HG03457 (cell line): ENCODE data around the gene SMPD3.

Experiments used
- ATAC-seq: cut with Tn5 transposase; IDR thresholded peaks from one replicate; pipeline ENCODE4 v1.9.1; 2021; ENCODE audit warnings: moderate number of reproducible peaks; ENCODE audit not compliant: unreplicated experiment

The SMPD3 gene

DNA sequence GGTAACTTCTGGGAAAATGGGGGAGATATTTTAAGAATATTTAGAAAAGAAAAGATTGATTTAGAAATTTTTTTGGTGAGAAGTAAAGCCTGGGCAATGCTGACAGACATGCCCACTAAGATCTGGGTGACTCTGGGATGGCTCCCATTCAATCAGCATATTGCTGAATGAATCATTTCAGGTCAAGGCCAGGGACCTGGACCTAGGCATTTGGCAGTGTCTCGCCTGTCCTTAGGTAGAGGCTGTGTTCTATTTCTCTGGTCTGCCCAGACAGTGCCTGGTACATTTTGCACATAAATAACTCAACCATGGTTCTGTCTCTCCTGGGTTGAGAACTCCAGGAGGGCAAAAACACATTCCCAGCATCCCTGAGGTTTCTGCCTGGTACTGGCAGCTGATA, 39.9 kb downstream of the SMPD3 start:
- ATAC-seq: no peak

GRCh38 chr16:68406458-68407152, 41.7 kb downstream of the SMPD3 start:
- ATAC-seq: no peak

DNA sequence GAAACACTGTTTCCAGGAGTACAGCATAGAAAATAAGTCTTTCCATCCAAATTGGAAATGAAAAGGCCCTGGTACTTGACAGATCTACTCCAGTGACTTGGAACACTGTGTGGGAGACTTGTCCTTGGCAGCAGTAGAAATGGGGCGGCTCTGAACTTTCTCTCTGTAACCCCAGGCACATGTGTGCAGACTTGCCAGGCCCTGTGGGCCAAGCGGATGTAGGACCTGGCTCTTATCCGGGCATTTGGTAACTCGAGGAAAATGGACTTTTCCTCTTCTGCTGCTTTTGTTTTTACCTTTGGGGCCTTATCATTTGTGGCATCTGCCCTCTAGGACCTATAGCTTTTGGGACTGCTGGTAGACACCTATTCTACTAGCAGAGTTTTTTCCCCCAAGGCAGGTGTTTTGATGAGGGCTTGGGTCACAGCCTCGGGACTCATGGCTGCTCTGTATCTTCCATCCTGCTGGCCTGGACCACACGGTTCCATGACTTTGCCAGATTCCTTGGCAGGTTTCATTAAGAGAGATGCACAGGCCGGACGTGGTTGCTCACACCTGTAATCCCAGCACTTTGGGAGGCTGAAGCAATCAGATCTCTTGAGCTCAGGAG, 43.5 kb downstream of the SMPD3 start:
- no peak for ATAC-seq

DNA sequence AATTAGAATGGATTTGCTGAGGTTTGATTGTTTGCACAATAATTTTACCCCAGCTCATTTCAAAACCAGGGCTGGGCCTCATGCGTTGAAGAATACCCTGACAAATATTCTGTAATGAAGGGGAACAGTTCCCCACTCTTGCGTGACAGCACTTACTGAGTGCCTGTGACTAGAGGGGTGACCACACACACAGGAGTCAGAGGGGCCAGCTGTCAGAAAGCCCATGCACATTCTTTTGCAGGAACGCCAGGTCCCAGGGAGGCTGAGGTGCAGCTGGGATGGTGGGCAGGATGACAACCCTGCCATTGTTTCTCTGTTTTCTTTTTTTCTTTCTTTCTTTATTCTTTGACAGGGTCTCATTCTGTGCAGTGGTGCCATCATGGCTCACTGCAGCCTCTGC, 44.6 kb downstream of the SMPD3 start:
- no peak for ATAC-seq

GRCh38 chr16:68403177-68403576, 45.1 kb downstream of the SMPD3 start:
- no peak for ATAC-seq

DNA sequence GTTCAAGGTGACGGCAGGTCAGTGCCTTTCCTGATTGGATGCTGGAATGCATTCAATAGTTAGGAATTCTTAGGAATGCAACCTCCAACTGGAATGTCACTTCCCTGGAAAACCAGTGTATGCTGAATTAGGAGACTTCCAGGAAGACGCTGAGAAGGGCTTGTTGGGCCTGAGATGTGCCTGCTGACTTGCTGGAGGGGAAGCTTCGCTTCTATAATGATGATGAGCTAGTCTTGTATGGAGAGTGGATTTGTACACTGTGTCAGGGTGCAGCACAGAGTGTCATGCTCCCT, 45.6 kb downstream of the SMPD3 start:
- ATAC-seq: no peak

GRCh38 chr16:68401871-68402747, 46.2 kb downstream of the SMPD3 start:
- no peak for ATAC-seq

DNA sequence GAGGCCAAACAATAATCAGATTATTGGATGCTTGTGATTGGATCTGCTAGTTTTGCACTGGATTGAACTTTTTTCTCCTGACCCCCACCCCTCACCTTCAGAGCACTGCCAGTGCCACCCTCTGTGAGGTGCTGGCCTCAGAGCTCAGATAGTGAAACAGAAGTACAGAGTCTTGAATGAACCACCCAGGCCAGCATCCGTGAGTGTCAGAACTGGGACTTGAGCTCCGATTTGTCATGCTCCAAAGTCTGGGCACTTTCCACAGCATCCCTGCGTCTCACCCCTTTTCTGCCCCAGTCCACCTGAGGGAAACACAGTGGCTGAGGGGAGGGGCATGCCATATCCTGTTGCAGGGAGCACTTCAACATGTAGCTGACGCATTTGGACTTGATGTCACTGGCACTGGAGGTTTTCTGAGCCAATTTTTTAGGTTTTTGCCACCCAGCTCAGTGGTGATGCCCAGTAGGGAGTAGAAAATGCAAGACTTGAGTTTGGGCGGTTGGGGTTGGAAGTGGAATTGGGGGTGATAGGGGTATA, 47.3 kb downstream of the SMPD3 start:
- ATAC-seq: no peak

DNA sequence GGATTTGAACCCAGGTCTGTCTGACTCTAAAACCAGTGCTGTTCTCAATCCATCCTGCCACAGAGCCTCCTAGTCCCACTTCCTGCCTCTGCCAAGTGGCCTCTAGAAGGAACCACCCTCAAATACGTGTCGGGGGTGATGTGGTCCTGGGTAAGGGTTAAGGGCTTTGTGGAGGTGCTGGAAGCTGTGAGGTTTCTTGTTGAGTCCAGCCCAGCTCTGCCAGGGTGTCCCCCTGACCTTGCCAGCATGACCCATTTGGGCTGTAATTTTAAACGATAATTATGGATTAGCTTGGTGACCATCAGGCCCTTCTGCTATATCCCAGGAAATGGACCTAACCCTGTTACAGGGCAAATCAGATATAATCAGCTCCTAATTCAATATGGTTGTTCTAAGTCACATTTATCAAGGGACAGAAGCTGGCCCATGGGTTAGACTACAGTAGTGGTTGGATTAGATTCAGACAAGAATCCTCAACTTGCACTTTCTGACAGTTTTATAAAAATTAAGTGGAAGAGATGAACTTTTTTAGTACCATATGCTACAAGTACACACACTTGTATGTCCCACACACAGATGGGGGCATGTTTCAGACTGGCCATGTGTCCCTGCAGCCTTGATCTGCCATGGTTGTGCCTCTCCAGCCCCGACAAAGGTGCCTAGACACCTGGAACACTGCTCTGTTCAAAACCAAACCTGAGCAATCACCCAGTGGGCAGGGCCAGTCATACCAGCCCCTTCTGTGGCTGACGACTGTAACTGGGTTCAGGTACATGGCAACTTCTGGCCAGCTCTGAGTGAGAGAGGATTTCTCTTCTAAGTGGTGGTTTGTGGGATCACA, 48.0 kb downstream of the SMPD3 start:
- no peak for ATAC-seq

DNA sequence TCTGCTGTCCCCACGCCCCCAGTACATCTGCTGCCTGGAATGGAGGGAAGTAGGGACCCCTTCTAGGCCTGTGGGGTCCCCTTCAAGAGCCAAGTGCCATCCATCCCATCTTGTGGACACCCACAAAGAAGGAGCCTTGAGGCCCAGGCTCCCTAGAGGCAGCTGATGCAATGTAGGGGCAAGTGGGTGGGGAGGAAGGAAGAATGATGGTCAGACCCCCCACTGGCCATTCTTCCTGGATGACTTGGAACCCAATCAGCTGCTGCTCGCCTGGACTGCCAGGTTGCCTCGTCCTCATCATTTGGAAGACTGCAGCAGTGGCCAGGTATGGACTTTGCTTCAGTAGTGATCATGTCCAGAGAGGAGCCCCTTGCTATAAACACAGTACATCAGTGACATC, 48.9 kb downstream of the SMPD3 start:
- ATAC-seq: no peak

DNA sequence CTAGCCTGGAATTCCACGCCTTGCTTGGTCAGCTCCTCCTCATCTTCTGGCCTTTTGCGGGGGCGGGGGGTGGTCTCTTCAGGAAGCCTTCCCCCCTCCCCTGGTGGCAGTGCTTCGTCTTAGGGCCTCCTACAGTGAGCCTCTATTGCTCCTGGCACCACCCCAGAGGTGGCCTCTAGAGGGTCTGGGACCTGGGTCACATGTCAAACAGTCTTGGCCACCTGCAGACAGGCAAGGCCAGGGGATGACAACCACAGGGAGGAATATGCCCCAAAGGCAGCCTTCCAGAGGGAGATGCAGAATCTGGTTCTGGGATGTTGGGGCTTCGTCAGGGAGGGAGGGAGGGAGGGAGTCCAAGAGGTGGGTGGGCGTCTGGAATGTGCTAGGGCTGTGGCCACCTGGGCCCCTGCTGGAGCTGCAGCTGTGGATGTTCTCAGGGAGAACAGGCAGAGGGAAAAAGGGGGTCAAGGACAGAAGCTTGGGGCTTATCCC, 50.6 kb downstream of the SMPD3 start:
- no peak for ATAC-seq

DNA sequence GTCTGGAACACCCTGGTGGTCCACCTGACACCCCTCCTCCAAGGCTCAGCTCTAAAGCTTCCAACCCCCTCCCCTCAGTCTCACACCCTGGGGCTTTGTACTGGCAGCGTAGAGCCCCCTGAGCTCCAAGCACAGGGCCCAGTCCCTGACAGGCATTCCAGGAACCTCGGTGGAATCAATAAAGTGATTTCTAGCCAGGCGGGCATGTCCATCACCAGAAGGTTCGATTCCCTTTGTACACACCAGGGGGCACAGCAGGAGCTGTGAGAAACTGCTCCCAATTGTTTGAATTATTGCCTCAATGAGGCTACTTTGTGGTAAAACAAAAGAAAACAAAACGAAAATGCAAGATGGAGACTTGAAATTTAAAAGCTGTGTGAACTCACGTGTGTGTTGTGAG, 51.8 kb downstream of the SMPD3 start:
- no peak for ATAC-seq

- ATAC-seq: no peak
Observed at GRCh38 chr16:68395815-68396214, 52.5 kb downstream of the SMPD3 start.

DNA sequence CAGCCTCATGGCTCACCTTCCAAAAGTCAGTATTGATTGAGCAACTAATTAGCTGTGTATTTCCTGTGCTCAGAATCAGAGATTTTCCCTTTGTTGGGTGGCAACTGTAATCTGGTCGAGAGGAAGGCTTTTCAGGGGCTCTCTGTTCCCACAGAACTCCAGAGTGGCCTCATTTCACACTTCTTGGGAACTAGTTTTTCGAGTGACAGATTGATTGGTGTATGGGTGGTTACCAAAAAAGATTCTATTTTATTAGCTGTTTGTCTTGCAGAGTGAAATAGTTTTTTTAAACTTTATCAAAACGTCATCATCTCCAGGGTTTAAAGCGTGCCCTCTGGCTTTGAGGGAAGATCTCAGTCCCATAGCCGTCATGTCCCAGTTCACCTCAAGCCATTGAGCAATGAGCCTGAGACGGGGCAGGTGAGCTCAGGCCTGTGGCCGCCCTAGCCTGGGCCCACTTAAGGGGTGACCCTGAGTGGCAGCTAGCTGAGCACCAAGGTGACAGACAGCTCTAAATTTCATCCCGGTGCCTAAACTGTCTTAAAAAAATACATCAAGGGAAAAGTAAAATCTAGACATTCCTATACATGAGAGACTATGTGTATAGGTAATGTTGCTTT, 53.0 kb downstream of the SMPD3 start:
- ATAC-seq: no peak

GRCh38 chr16:68393333-68393732, 55.0 kb downstream of the SMPD3 start:
- ATAC-seq: no peak

- no peak for ATAC-seq
Observed at GRCh38 chr16:68389750-68390371, 58.4 kb downstream of the SMPD3 start.

- ATAC-seq: no peak
Observed at GRCh38 chr16:68389006-68389405, 59.3 kb downstream of the SMPD3 start.

DNA sequence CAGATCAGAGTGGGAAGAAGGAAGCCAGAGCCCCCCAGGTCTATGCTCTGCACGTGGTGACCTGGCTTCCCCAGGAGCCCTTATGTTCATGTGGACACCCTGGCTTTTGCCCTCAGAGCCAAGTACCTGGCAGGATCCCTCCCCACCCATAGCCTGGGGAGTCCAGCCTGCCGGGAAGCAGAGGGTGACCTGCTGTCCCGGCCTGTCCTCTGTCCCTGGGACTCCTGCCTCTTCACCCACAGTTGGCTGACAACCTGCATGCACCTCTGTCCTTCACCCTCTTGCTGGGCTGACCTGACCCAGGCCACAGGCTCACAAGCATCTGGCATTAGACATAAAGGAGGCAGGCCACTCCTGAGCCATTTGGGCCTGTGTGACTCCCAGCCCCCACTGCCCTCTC, 60.2 kb downstream of the SMPD3 start:
- no peak for ATAC-seq

DNA sequence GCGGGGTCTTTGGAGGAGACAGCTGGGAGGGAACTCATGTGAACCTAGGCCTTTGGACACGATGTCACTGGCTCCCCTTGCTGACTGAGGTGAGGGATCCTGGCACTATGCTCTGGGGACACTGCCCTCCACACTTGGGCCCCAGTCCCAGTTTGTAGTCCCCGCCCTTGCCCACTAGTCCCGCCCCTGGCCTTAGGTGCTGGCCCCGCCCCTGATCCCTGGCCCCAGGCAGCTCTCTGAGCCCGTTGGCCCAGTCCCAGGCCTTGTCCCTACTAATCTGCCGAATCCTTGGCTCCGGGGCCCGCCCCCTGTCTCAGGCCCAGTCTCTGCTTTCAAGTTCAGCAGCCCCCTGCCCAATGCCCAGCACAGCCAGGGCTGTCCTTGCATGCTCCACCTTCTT, 61.0 kb downstream of the SMPD3 start:
- ATAC-seq: no peak

DNA sequence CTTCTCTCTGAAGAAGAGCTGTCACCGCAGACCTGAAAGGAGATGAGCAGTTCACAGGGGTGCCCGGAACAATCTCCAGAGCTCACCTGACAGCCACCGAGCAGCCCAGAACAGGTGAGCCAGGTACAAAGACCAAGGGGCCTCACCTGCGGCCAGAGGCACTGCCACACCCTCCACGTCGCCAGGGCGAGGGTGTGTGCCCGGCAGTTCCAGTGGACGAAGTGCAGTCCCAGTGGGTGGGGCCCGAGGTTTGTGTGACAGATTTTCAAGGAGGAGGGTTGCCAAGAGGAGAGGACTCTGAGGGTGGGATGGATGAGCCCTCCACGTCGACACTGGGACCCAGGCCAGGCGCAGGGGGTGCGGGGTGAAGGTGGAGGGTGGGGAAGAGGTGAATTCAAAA, 61.7 kb downstream of the SMPD3 start:
- ATAC-seq: no peak
